Activated B cell treated with CpG ODN at 0.5 μM for 24 hours (primary cell): ENCODE results near the gene GMPPB. TPM values are rescaled to one million over a fixed set of nuclear protein-coding genes. Genes with fewer than 3 reads are reported as not detected.

Experiments used
- ATAC-seq: fragments of 200-7000 bp; cut with Tn5 transposase; one replicate; pipeline ENCODE4 v1.10.0; 2021; ENCODE audit warnings: low read depth, mild to moderate bottlenecking, moderate library complexity
- CTCF ChIA-PET: fragments of 350-600 bp; sonication (Branson Sonifier 250); formaldehyde crosslinking; loops from one replicate; lab custom pipeline; 2021; ENCODE audit warnings: antibody characterized with exemption; lab: Charles Lee
- POLR2A ChIA-PET: fragments of 350-600 bp; sonication (Branson Sonifier 250); formaldehyde crosslinking; loops from one replicate; lab custom pipeline; 2021; ENCODE audit warnings: antibody characterized with exemption; lab: Charles Lee
- DNase-seq: peaks from one replicate; pipeline ENCODE4 v3.0.0; 2022
- H3K27ac Mint-ChIP-seq: one replicate; pipeline ENCODE4 v1.8.0; 2020; ENCODE audit warnings: mixed read lengths
- H3K27me3 Mint-ChIP-seq: one replicate; pipeline ENCODE4 v1.8.0; 2021; ENCODE audit warnings: mixed read lengths
- H3K36me3 Mint-ChIP-seq: one replicate; pipeline ENCODE4 v1.8.0; 2021; ENCODE audit warnings: low read depth, mixed read lengths
- H3K4me1 Mint-ChIP-seq: one replicate; pipeline ENCODE4 v1.8.0; 2021; ENCODE audit warnings: mixed read lengths
- H3K4me3 Mint-ChIP-seq: one replicate; pipeline ENCODE4 v1.8.0; 2020; ENCODE audit warnings: mild to moderate bottlenecking, mixed read lengths
- H3K9me3 Mint-ChIP-seq: one replicate; pipeline ENCODE4 v1.8.0; 2020; ENCODE audit warnings: mixed read lengths
- CTCF ChIP-seq: fragments of 200-600 bp; IDR thresholded peaks from one replicate; pipeline ENCODE4 v1.8.0; 2022; ENCODE audit warnings: antibody characterized with exemption, mild to moderate bottlenecking
- intact Hi-C: fragments of 100-400 bp; cut with micrococcal nuclease; formaldehyde crosslinking; loops from one replicate; pipeline ENCODE4 v1.15.1; 2024
- total RNA-seq: library from RNA; stranded (reverse); gene quantifications from 2 replicates; pipeline ENCODE4 v1.2.3, GENCODE V29; 2022

Gene GMPPB
- total RNA-seq, 1 donor from 2014 or later: 39.9 TPM

GRCh38 chr3:49721896-49722781 is 1.6 kb downstream of the GMPPB start:
- H3K27me3 Mint-ChIP-seq: no peaks in the 10 kb centered on the region
- CTCF ChIA-PET: interaction anchor here (1.7 kb wide), 1 partner anchor 182 kb away, joined by 4 read pairs; no protein-coding TSS in a partner anchor
- H3K27ac Mint-ChIP-seq: no peak overlapping the region
- ATAC-seq (no peak), DNase-seq (no peak)
- POLR2A ChIA-PET: interaction anchor here (0.5 to 3.5 kb wide), 2 partner anchors 64 to 317 kb away, joined by 3 to 24 read pairs; partner anchors contain the start of gene IP6K1
- H3K9me3 Mint-ChIP-seq: no peaks in the 10 kb centered on the region
- peaks cover 59% of the 10 kb centered on the region for H3K4me1 Mint-ChIP-seq
- peaks cover 30% of the 10 kb centered on the region for H3K36me3 Mint-ChIP-seq
- intact Hi-C loops: loop anchor here (5.0 kb wide), 1 partner anchor 1950 kb away; the partner anchor contains the start of gene TEX264
- peak overlapping the region; percentile 93 for H3K4me3 Mint-ChIP-seq
- TF ChIP-seq CTCF: no peak

- Mint-ChIP-seq H3K36me3 (peaks cover 26% of the 10 kb centered on the region), H3K27ac (no peak overlapping the region), H3K4me1 (peaks cover 54% of the 10 kb centered on the region), H3K9me3 (no peaks in the 10 kb centered on the region), H3K27me3 (no peaks in the 10 kb centered on the region), H3K4me3 (no peak overlapping the region)
- no peak for TF ChIP-seq CTCF
- no peak for DNase-seq
- ChIA-PET POLR2A (interaction anchor here (1.0 kb wide), 1 partner anchor 65 kb away, joined by 3 read pairs; the partner anchor contains the start of gene IP6K1), CTCF (interaction anchor here (1.7 kb wide), 1 partner anchor 182 kb away, joined by 4 read pairs; no protein-coding TSS in a partner anchor)
- intact Hi-C loops: loop anchor here (5.0 kb wide), 1 partner anchor 1951 kb away; the partner anchor contains the start of gene TEX264
- no peak for ATAC-seq
Observed at GRCh38 chr3:49721596-49721895, 2.2 kb downstream of the GMPPB start.

GRCh38 chr3:49720855-49721595 is 2.7 kb downstream of the GMPPB start:
- no peak for ATAC-seq
- peak overlapping the region; percentile 28 for H3K4me3 Mint-ChIP-seq
- no peaks in the 10 kb centered on the region for H3K27me3 Mint-ChIP-seq
- H3K27ac Mint-ChIP-seq: peak overlapping the region; percentile 44
- peaks cover 49% of the 10 kb centered on the region for H3K4me1 Mint-ChIP-seq
- H3K36me3 Mint-ChIP-seq: peaks cover 27% of the 10 kb centered on the region
- ChIA-PET CTCF (interaction anchor here (1.7 kb wide), 1 partner anchor 181 kb away, joined by 4 read pairs; no protein-coding TSS in a partner anchor), POLR2A (interaction anchor here (1.0 to 1.9 kb wide), 2 partner anchors 66 to 181 kb away, joined by 3 to 10 read pairs; partner anchors contain the start of gene IP6K1)
- intact Hi-C loops: loop anchor here (5.0 kb wide), 1 partner anchor 1951 kb away; the partner anchor contains the start of gene TEX264
- no peaks in the 10 kb centered on the region for H3K9me3 Mint-ChIP-seq
- no peak for TF ChIP-seq CTCF
- no peak for DNase-seq

GRCh38 chr3:49719214-49719884 is 4.4 kb downstream of the GMPPB start, which contains the start of gene AMIGO3:
Gene AMIGO3 (minus strand): TSS chr3:49719684. CDS start chr3:49719465, 219 bp downstream.
- H3K36me3 Mint-ChIP-seq: peaks cover 32% of the 10 kb centered on the region
- ATAC-seq (peak; percentile 67), DNase-seq (peak; percentile 89)
- H3K27ac Mint-ChIP-seq: peak within 1 kb of the TSS; percentile 83
- H3K4me3 Mint-ChIP-seq: peak within 1 kb of the TSS; percentile 84
- TF ChIP-seq CTCF: no peak
- H3K9me3 Mint-ChIP-seq: no peaks in the 10 kb centered on the region
- ChIA-PET CTCF (interaction anchor here (0.8 to 1.7 kb wide), 5 partner anchors 11 to 120 kb away, joined by 3 to 8 read pairs (median 4); no protein-coding TSS in a partner anchor), POLR2A (interaction anchor here (0.8 to 1.9 kb wide), 6 partner anchors 11 to 179 kb away, joined by 3 to 10 read pairs (median 5); partner anchors contain the start of genes INKA1 and IP6K1)
- peaks cover 33% of the 10 kb centered on the region for H3K4me1 Mint-ChIP-seq
- no peaks in the 10 kb centered on the region for H3K27me3 Mint-ChIP-seq
- intact Hi-C loops: loop anchor here (1.0 to 2.0 kb wide), 5 partner anchors 46 to 573 kb away; partner anchors contain the start of genes IFRD2 and IP6K1
